Peyer's patch (tissue), 4 donors: Measurements from ENCODE around the gene STK17A. TPM values are rescaled to one million over a fixed set of nuclear protein-coding genes. Genes with fewer than 3 reads are reported as not detected.

Experiments used
- DNase-seq, 3 donors: peaks; one replicate each; pipeline ENCODE4 v3.0.0-alpha.2; 2017 to 2019
- H3K27ac ChIP-seq, 4 donors: fragments of 200-600 bp; sonication (generic); one replicate each; pipeline ENCODE4 v1.5.1; 2016 to 2019
- H3K27me3 ChIP-seq, 2 donors: fragments of 200-600 bp; sonication (generic); one replicate each; pipeline ENCODE4 v1.5.1; 2019
- H3K36me3 ChIP-seq, 3 donors: fragments of 200-600 bp; sonication (generic); one replicate each; pipeline ENCODE4 v1.5.1; 2016 to 2019
- H3K4me1 ChIP-seq, 4 donors: fragments of 200-600 bp; sonication (generic); one replicate each; pipeline ENCODE4 v1.5.1; 2016 to 2019
- H3K4me3 ChIP-seq, 4 donors: fragments of 200-600 bp; sonication (generic); 1 replicate in 3 of 4; 2 replicates in 1 of 4; pipeline ENCODE4 v1.5.1; 2016 to 2019; ENCODE audit warnings: mild to moderate bottlenecking in 1 of 4
- H3K9me3 ChIP-seq, 4 donors: fragments of 200-600 bp; sonication (generic); one replicate each; pipeline ENCODE4 v1.5.1; 2016 to 2019; ENCODE audit warnings: mild to moderate bottlenecking in 1 of 4
- POLR2A ChIP-seq, 2 donors: fragments of 450-650 bp; IDR thresholded peaks; one replicate each; pipeline ENCODE4 v1.5.1; 2017; ENCODE audit warnings: antibody characterized with exemption in 2 of 2, mild to moderate bottlenecking in 2 of 2, moderate library complexity in 2 of 2
- total RNA-seq, 4 donors: library from RNA; depleted of rRNA; stranded (reverse); fragments of >200 nt; gene quantifications; one replicate each; pipeline ENCODE4 v1.1.0, GENCODE V29; 2016
- TF ChIP-seq, protein P1 (sequence below), 6 experiments: fragments of 450-650 bp in 4 of 6; fragments of 200-600 bp in 2 of 6; sonication (generic) in 1 of 6; IDR thresholded peaks; one replicate each; pipeline ENCODE4 v1.5.1; 2017 to 2019; ENCODE audit warnings: antibody characterized with exemption in 6 of 6, mild to moderate bottlenecking in 3 of 6, moderate library complexity in 1 of 6

Gene STK17A
- total RNA-seq, 4 donors from 2014 or later, result 16.0 to 66.8 (median 17.7) TPM

DNA sequence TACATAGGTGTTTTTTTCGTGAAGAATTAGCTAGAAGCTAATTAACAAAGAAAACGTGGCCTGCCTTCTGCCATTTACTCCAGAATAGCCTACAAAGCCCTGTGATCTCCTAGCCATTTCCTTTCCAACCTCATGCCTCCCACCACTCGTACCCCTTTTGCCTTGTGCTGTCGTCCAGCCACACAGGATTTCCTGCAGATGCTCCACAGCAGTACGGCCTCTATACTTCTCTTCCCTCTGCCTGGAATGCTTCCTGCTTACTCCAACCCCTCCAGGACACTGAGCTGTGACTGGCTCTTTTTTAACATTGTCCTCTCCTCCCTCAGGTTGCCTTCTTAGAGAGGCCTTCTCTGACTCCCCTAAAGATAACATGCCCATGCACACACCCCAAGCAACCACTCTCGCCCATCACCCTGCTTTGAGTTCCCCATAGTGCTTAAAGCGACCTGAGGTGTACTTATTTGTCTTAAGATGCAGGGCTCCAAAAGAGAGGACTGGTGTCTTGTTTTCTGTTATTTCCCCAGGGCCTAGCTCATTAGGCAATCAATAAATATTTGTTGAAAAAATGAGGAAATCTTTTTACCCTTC lies 32.7 kb downstream of the STK17A start:
- H3K27ac ChIP-seq, result peak overlapping the region in 1 of 4 donors; percentile 12

DNA sequence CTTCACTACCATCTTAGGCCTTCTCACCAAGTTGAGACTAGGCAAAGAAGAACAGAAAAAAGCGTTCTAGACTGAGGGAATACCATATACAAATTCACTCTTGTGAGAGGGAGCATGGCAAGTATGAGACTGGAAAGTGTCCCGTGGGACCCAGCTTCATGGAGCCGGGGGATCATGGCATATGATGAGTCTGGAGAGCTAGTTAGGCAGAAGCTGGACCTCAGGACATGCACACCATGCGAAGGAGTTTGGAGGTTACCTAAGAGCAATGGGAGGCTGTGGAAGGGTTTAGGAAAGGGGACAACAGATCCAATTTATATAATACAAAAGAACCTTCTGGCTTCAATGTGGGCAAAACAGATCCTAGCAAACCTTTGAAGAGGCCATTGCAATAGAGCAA lies 34.1 kb downstream of the STK17A start:
- Histone ChIP-seq H3K36me3 (peaks cover 0 to 25% (median 0%) of the 10 kb centered on the region in 3 donors), H3K27me3 (no peaks in the 10 kb centered on the region), H3K4me1 (peaks cover 0 to 11% (median 2%) of the 10 kb centered on the region in 4 donors), H3K4me3 (no peak overlapping the region), H3K9me3 (no peaks in the 10 kb centered on the region), H3K27ac (no peak overlapping the region)
- TF ChIP-seq, protein P1, sequence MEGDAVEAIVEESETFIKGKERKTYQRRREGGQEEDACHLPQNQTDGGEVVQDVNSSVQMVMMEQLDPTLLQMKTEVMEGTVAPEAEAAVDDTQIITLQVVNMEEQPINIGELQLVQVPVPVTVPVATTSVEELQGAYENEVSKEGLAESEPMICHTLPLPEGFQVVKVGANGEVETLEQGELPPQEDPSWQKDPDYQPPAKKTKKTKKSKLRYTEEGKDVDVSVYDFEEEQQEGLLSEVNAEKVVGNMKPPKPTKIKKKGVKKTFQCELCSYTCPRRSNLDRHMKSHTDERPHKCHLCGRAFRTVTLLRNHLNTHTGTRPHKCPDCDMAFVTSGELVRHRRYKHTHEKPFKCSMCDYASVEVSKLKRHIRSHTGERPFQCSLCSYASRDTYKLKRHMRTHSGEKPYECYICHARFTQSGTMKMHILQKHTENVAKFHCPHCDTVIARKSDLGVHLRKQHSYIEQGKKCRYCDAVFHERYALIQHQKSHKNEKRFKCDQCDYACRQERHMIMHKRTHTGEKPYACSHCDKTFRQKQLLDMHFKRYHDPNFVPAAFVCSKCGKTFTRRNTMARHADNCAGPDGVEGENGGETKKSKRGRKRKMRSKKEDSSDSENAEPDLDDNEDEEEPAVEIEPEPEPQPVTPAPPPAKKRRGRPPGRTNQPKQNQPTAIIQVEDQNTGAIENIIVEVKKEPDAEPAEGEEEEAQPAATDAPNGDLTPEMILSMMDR (IDR thresholded peaks at IDR 0.05), result no peak
- TF ChIP-seq POLR2A (IDR thresholded peaks at IDR 0.05), result no peak
- DNase-seq, result no peak

More for the DNA sequence above, 32.7 kb downstream of the STK17A start:
- TF ChIP-seq POLR2A (IDR thresholded peaks at IDR 0.05), result no peak
- TF ChIP-seq, protein P1 (IDR thresholded peaks at IDR 0.05), result no peak
- Histone ChIP-seq H3K4me1 (peaks cover 0 to 11% (median 4%) of the 10 kb centered on the region in 4 donors), H3K36me3 (peaks cover 0 to 30% (median 0%) of the 10 kb centered on the region in 3 donors), H3K4me3 (no peak overlapping the region), H3K9me3 (no peaks in the 10 kb centered on the region), H3K27me3 (no peaks in the 10 kb centered on the region)
- no peak for DNase-seq

DNA sequence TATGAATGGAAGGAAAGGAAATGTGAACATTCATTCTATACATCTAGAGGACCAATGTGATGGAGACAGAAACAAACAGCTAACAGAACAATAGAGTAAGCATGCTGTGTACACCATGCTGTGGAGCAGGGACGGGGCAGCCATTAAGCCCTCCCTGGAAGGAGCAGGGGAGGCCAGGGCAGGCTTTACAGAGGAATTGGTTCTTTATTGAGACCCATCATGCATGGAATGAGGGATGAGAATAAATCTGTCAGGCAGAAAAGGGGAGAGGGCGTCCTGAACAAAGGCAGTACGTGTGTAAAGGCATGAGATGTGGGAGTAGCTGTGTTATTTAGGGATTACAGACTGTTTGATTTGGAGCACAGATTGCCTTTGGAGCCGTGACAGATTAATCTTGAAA lies 35.2 kb downstream of the STK17A start:
- no peak overlapping the region for H3K27ac ChIP-seq
- no peak overlapping the region for H3K4me3 ChIP-seq
- H3K9me3 ChIP-seq, result no peaks in the 10 kb centered on the region
- H3K27me3 ChIP-seq, result no peaks in the 10 kb centered on the region
- H3K36me3 ChIP-seq, result peaks cover 0 to 27% (median 0%) of the 10 kb centered on the region in 3 donors
- no peak for DNase-seq
- H3K4me1 ChIP-seq, result peaks cover 0 to 1% (median 0%) of the 10 kb centered on the region in 4 donors
- TF ChIP-seq POLR2A (IDR thresholded peaks at IDR 0.05), result no peak
- TF ChIP-seq, protein P1 (IDR thresholded peaks at IDR 0.05), result no peak

DNA sequence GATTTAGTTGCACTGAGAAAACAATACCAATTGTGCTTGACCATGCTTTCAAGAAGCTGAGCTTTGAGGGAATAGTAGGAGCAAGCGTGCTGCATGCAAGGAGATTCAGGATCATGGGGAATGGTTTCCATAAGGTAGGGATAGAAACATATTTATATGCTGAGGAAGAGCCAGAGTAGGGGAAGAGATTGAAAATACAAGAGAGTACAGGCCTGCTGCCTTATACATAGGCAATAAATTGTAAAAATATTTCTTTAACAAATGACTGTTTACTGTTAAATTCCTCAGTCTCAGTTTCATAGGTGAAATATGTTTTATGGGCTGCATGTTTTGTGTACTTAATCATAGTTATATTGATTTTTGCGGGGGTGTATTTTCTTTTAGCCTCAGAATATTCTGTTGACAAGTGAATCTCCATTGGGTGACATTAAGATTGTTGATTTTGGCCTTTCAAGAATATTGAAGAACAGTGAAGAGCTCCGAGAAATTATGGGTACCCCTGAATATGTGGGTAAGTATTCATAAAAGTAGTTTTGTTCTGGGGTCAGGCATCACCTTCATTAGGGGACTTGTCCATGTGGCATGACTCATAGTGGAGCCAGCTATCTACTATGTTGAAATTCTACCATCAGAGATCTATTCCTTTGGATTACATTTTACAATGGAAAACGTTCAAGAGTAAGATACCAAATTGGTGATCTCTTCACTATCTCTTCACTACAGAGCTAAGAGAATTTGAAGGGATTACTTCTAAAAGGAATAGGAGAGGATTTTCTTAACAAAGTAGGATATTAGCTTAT lies 36.5 kb downstream of the STK17A start:
- no peaks in the 10 kb centered on the region for H3K4me1 ChIP-seq
- DNase-seq, result no peak
- TF ChIP-seq, protein P1 (IDR thresholded peaks at IDR 0.05), result no peak
- TF ChIP-seq POLR2A (IDR thresholded peaks at IDR 0.05), result no peak
- no peaks in the 10 kb centered on the region for H3K27me3 ChIP-seq
- no peak overlapping the region for H3K4me3 ChIP-seq
- H3K9me3 ChIP-seq, result no peaks in the 10 kb centered on the region
- H3K36me3 ChIP-seq, result peaks cover 0 to 37% (median 0%) of the 10 kb centered on the region in 3 donors
- H3K27ac ChIP-seq, result no peak overlapping the region

DNA sequence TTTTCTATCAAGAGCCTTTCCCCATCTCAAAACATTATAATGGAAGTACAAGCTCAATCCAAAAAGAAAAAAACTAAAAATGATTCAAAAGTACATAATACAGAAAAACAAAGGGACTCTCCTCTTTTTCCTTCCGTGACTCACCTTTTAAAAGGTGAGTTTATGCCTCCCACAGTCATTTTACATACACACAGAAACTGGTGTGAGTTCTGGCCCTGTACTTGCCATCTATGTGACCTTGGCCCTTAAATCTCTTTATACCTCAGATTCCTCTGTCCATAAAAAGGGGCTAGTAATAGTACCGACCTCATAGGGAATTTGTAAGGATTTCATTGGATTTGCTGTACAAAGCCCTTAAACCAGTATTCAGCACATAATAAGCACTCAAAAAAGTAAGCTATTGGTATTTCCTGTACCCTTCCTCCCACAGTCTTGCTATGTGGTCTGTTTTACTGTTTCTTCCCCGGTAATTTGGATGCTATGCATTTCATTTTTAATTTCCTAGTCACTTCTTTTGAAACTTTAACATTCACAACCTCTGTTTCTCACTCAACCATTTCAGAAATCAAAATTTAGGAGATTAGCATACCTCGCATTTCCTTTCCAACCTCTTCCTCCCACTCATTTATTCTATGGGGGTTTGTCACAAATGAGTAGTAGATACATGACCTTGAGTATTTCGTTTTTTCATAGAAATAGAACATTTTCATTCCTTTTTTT lies 39.0 kb downstream of the STK17A start:
- TF ChIP-seq, protein P1 (IDR thresholded peaks at IDR 0.05), result no peak
- TF ChIP-seq POLR2A (IDR thresholded peaks at IDR 0.05), result no peak
- Histone ChIP-seq H3K4me1 (peaks cover 0 to 4% (median 0%) of the 10 kb centered on the region in 4 donors), H3K4me3 (no peak overlapping the region), H3K27me3 (no peaks in the 10 kb centered on the region), H3K36me3 (peaks cover 0 to 50% (median 0%) of the 10 kb centered on the region in 3 donors), H3K9me3 (no peaks in the 10 kb centered on the region), H3K27ac (peak overlapping the region in 2 of 4 donors; percentile 32 to 63)
- DNase-seq, result no peak
